NT2/D1 (cell line): ENCODE measurements around the gene IRAK2.

Experiments
- SUZ12 ChIP-seq: IDR thresholded peaks from 2 replicates; pipeline ENCODE4 v1.6.1; 2011; ENCODE audit not compliant: insufficient read length, insufficient read depth; ENCODE audit errors: extremely low read depth
- ZNF274 ChIP-seq: IDR thresholded peaks from 2 replicates; pipeline ENCODE4 v1.6.1; 2011; ENCODE audit warnings: mild to moderate bottlenecking, low read depth, low read length

- TF ChIP-seq SUZ12, result no peak
- no peak for TF ChIP-seq ZNF274
Observed at GRCh38 chr3:10248184-10248983, 83.7 kb downstream of the IRAK2 start, which contains the start of gene TATDN2.
